Retinal pigment epithelial cell (primary cell): ENCODE results near the gene ISL1.
A peak's percentile ranks its signal among the peaks of the same experiment; 100 is the strongest.

ENCODE experiments used
- DNase-seq: peaks from one replicate; pipeline ENCODE4 v3.0.0-alpha.2; 2010; ENCODE audit warnings: low read depth
- H3K4me3 ChIP-seq: 2 replicates; pipeline ENCODE4 v1.5.1; 2011; ENCODE audit warnings: mild to moderate bottlenecking, low read length, control low read depth, moderate library complexity
- CTCF ChIP-seq: conservative IDR thresholded peaks from 2 replicates; pipeline ENCODE4 v1.5.1; 2011; ENCODE audit warnings: low read depth, low read length, control low read depth, inconsistent platforms

Gene ISL1

GRCh38 chr5:51386916-51387883, 4.0 kb downstream of the ISL1 start:
- H3K4me3 ChIP-seq = no peak overlapping the region
- no peak for DNase-seq
- no peak for TF ChIP-seq CTCF

DNA sequence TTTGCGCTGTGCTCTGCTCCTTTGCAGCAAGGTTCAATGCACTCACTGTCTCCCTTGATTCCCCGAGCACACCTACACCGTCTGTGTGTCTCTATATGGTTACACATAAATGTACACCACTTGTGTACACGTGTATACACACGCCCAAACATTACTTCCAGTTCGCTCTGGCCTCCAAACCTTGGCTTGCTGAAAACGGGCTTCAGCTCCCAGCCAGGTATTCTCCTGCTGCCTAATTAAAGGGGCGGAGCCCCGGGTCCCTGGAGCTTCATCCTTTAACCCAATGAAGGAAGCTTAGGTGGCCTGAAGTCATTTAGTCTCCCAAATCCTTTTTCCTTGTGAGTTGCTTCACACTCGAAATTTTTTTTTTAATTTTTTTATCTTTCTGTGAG, 4.6 kb downstream of the ISL1 start:
- no peak for DNase-seq
- TF ChIP-seq CTCF = no peak
- no peak overlapping the region for H3K4me3 ChIP-seq

DNA sequence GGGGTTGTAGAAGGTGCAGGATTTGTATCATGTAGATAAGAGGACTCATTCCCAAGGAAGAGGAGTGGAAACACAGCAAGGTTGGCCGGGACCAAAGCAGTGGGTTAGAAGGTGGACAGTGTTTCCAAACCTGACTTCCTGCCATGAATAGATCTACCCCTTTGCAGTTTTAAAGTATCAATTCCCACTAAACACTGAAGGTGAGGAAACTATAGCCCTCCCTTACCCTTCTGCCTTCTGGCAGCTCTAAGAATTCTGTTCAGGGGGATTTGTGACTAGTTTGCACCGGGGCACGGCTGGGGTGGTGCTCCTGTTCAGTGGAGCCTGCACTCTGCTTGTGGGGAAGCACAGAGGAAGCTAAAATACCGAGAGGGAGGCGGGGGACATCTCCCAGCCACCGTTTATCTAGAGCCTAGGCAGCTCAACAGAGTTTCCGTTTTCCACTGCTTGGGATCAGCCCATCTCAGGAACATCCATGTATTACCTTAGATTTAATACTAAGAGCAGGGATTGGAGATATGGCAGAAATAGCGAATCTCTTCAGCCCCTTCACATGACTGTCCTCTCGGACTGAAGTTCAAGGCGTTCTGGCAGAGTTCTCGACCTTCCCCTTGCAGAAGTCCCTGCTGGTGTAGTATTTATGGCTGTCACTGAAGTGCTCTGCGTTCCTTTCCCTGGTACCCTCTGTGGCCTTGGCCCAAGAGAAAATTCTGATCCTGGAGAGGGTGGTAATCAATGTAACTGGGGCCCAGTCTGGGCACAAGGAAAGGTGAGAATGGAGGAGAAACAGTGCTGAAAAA, 5.4 kb downstream of the ISL1 start:
- H3K4me3 ChIP-seq = no peak overlapping the region
- DNase-seq = no peak
- TF ChIP-seq CTCF = no peak

- no peak for DNase-seq
- TF ChIP-seq CTCF = no peak
- H3K4me3 ChIP-seq = peak overlapping the region; percentile 14
Observed at GRCh38 chr5:51389288-51389576, 6.0 kb downstream of the ISL1 start.

GRCh38 chr5:51389577-51390463, 6.6 kb downstream of the ISL1 start:
- TF ChIP-seq CTCF = no peak
- DNase-seq = no peak
- H3K4me3 ChIP-seq = peak overlapping the region; percentile 41

- no peak for TF ChIP-seq CTCF
- DNase-seq = no peak
- H3K4me3 ChIP-seq = no peak overlapping the region
Observed at GRCh38 chr5:51391175-51391574, 7.9 kb downstream of the ISL1 start.
